Activated CD4-positive, CD25-positive, alpha-beta regulatory T cell treated with anti-CD3 and anti-CD28 coated beads, Interleukin-2, amount 50 U/mL, for 16 hours (primary cell): Measurements from ENCODE around the gene APOL2.
"Not testable (repeated sequence)": the region's sequence is repeated elsewhere in the genome, so short reads cannot be mapped to it uniquely, and the experiment has no call there.

ENCODE experiments used
- DNase-seq: peaks from one replicate; pipeline ENCODE4 v3.0.0-alpha.2; 2020; ENCODE audit warnings: low read depth, low spot score

Gene APOL2

DNA sequence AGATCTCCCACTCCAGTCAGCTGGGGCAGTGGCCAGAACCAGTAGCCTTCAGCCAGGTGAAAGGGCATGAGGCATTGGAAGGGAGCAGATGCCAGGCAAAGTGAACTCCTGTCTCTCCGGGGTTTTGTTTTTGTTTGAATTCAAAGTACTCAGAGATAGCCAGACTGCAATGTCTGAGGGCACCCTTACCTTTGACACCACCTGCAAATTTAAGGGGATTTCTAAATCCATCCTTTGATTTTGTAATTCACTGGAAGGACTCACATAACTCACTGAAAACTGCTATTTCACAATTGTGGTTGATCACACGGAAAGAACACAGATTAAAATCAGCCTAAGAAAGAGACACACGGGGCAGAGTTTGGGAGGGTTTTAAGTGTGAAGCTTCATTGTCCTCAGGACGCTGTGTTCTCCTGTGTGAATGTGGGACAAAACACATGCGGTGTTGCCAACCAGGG lies 23.9 kb upstream of the APOL2 start:
- DNase-seq: not testable (repeated sequence)

GRCh38 chr22:36262307-36262706 lies 23.0 kb upstream of the APOL2 start:
- DNase-seq: not testable (repeated sequence)

- DNase-seq: not testable (repeated sequence)
These were observed 22.3 kb upstream of the APOL2 start for GRCh38 chr22:36261675-36262074.

DNA sequence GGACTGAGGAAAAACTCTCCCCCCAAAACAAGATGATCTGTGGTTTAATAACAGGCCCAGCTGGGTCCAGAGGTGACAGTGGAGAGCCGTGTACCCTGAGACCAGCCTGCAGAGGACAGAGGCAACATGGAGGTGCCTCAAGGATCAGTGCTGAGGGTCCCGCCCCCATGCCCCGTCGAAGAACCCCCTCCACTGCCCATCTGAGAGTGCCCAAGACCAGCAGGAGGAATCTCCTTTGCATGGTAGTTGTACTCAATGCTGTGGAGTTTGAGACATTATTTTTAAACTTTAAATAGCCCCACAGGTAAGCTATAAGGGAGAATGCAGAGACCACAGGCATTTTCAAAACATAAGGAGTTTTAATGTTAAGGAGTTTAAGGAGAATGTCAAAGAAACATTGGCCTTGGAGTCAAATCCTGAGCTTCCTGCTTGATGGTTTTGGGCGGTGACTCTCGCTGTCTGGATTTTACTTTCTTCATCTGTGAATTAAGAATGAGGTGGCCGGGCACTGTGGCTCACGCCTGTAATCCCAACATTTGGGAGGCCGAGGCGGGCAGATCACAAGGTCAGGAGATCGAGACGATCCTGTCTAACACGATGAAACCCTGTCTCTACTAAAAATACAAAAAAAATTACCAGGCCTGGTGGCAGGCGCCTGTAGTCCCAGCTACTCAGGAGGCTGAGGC lies 20.4 kb upstream of the APOL2 start:
- no peak for DNase-seq

- no peak for DNase-seq
These were observed 19.6 kb upstream of the APOL2 start for GRCh38 chr22:36258701-36259614.

GRCh38 chr22:36257948-36258670 lies 18.8 kb upstream of the APOL2 start:
- no peak for DNase-seq

GRCh38 chr22:36257308-36257707 lies 18.0 kb upstream of the APOL2 start:
- no peak for DNase-seq

DNA sequence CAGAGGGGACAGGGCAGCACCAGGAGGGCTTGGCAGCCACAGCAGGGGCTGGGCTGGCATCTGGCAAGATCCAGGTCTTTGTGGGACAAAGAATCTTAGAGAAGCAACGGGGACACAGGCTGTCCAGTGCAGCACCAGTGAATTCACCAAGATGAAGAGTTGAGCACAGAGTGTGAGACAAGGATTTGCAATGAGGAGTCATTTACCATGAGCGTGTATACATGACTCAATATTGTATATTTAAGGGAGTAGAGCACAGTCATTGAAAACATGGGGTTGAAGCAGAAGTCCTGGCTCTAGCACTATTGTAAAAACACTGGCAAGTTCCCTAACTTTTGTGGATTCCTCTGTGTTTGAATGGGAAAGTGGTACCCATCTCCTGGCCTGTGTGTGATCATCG lies 17.2 kb upstream of the APOL2 start:
- DNase-seq: no peak

DNA sequence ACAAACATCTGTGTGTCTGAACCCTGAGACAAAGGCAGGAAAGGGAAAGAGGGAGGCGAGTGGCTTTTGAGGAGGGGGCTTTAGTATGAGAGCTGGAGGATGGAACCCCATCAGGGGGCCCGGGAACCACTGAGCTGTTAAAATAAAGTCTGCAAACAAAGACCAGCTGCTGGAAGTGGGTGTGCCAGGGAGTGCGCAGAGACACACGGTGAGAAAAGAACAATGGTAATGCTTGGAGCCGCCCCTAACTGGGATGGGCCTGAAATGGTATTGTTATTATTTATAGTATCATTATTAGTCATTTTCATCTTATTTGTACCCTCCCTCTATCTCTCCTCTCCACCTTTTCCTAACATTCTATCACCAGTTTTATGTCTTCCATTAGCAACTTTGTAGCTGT lies 16.2 kb upstream of the APOL2 start:
- DNase-seq: not testable (repeated sequence)

DNA sequence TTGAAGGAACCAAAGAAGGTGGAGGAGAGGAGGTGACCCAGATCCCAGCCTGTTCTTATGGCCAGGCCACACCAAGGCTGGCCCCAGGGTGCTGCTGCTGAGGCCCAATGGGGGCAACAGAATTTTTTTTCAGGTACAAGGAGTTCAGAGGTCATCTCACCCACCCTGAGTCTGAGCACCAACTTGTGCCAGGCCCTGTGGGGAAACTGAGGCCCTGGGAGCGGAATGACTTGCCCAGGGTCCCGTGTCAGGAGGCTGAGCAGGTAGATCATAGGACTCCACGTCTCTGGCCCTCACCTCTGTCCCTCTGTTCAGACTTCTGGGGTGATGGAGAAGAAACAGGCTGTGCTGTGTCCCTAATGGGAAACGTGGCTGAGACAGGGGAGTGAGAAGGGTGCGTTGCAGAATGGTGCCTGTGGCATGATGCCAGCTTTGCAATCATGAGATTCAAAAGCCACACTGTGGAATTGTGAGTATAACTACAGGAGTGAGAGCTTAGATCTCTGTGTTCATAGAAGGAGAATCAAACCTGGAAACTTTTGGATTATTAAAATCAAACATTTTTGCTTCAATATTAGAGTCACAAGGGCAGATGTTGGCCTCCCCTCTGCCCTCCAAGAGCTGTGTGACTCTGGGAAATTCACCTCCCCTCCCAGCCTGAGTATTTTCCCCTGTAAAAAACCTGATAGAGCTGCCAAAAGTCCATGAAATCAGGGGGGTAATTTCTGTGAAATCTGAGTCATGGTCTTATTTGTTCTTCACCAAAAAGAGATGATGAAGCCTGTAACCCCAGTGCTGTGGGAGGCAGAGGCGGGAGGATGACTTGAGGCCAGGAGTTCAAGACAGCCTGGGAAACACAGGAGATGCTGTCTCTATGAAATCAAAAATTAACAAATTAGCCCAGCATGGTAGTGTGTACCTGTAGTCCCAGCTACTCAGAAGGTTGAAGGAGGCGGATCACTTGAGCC lies 14.5 kb upstream of the APOL2 start:
- DNase-seq: no peak

DNA sequence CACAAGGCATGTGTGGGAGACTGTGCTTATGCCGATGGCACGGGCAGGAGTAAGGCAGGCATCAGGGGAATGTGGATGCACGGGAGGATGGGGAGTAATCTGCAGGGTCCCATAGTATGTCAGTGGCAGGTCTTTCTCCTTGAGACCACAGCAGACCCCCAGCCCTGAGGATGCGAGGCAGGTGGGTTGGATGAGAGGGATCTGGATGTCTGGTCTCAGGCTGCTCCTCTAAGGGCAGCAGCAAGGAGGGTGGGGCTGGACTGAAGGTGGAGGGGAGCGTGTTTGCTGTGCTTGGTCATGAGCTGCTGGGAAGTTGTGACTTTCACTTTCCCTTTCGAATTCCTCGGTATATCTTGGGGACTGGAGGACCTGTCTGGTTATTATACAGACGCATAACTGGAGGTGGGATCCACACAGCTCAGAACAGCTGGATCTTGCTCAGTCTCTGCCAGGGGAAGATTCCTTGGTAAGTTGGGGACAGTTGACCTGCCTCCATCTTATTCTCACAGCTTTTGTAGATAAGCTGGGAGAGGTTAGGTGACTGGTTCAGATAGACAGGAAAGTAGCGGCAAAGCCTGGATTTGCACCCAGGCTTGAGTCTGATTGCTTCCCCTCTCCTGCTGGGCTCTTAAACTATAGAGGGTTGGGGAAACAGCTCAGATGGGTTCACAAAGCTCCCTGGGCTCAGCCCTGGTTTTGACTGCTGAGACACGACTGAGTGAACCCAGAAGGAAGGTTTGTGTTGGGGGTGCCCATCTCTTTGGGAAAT lies 13.6 kb upstream of the APOL2 start, which contains the start of gene APOL1:
Gene APOL1 (plus strand): TSS at position 380 of the 769 bp plus-strand sequence. CDS start 1,823 bp downstream, outside the sequence.
- no peak for DNase-seq

DNA sequence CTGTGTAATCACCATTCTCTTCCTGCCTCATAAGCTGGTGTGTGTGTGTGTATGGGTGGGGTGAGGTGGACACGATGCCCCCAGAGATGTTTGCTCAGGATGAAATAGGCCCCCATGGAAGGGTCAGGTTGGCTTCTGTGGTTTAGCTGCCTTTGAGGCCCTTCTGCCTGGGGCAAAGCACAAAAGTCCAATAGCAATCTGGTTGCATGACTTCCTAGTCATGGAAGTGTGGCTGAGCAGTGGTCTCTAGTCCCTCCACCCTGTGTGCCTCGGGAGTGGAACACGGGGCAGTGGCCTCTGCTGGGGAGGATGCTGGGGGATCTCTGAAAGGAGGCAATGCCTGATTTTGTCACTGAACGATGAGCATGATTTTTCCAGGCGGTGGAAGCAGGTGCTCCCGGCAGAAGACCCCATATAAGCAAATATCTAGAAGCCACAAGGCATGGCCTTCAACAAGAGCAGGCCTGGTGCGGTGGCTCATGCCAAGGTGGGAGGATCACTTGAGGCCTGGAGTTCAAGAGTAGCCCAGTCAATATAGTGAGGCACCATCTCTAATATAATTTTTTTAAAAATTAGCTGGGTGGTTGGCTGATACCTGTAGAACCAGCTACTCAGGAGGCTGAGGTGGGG lies 12.8 kb upstream of the APOL2 start:
- not testable (repeated sequence) for DNase-seq

- DNase-seq: not testable (repeated sequence)
These were observed 11.1 kb upstream of the APOL2 start for GRCh38 chr22:36250292-36250960.

DNA sequence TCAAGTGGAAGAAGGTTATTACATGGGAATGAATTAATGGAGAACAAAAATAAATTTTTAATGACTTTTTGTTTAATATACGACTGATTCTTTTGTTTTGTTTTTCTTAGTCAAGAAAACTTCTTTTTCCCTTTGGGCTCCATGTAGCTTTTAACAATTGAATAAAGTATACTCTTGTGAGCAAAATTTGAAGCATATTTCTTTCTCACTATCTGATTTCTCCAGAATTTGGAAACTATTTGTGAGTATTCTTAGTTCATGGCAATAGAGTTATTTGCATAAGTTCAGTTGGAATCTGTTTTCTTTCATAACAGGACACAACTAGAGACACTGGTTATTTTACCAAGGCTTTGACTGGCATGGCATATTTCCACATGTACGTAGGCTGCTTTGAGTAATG lies 9.8 kb upstream of the APOL2 start:
- no peak for DNase-seq

DNA sequence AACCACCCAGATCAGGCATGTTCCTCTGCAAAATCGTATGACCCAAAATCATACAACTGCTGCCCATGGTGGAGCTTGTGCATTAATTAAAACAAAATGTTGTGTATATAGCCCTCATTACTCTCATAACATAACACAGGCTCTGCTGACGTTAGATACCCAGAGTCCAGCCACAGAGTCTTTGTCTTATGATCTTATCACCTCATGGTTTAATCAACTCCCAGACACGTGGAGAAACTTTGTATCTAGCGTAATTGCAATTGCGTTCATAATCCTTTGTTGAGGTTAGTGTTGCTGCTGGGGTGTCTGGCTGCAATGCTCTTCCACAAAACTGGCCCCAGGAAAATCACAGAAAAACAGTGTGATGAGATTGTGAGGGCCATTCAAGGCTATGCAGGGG lies 8.6 kb upstream of the APOL2 start:
- DNase-seq: no peak

DNA sequence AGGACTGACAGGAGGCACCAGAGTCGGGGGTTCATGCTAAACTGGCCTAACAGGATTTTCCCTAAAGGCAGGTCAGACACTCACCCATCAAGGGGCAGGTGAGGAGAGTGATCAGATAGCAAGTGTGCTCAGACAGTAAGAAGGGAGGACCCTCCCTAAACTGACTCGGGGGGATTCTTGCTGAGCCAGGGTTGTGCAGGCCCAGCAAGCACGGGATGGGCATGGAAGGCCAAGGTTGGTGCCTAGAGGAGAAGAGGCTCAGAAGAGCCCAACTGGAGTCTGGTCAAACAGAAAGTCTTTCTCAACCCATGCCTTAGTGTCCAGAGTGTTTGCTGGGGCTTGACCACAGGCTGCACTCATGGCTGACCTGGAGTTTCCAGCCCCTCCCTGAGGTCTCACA lies 7.4 kb upstream of the APOL2 start:
- no peak for DNase-seq

- DNase-seq: no peak
These were observed 6.6 kb upstream of the APOL2 start for GRCh38 chr22:36245805-36246356.

DNA sequence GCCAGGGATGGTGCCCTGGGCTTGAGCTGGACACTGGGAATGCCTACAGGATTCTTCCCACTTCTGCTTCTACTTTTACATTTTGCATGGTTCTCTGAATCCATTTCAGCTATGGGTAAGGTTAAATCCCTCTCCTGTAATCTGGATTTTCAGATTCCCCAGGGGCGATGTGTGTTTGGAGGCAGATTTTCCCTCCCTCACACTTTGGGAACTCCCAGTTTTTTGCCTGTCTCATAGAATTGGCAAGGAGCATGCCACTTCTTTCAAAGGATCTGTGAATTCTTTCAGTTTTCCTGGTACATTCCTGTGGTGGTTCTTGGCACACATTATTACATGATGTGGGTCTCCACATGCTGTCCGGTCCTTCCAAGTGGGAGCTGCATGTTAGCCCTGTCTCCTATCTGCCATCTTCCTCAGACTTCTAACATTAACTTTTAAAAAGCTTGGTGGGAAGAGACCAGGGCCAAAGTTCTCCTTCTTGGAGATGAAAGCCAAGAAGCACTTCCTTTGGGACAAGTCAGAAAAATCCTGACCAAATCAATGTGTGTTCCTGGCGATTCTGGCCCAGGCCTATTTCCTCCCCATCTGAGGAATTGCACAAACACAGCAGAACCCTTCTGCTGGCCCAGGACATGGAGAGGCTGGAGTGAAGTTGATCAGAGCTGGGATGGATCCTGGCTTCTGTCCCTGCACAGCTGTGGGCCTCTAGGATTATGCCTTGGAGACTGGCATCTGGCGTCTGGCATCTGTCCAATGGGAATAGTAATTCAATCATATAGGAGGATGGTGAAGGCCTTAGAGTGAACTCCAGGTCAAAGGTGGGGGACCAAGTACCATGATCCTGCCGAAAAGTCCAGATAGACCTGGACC lies 5.4 kb upstream of the APOL2 start:
- no peak for DNase-seq
